ENCODE results near the gene FOXJ1. TPM values are rescaled to one million over a fixed set of nuclear protein-coding genes. Genes with fewer than 3 reads are reported as not detected.

Gene FOXJ1
- total RNA-seq, 2 experiments from 2014 or later, result 0.63 to 0.89 TPM

DNA sequence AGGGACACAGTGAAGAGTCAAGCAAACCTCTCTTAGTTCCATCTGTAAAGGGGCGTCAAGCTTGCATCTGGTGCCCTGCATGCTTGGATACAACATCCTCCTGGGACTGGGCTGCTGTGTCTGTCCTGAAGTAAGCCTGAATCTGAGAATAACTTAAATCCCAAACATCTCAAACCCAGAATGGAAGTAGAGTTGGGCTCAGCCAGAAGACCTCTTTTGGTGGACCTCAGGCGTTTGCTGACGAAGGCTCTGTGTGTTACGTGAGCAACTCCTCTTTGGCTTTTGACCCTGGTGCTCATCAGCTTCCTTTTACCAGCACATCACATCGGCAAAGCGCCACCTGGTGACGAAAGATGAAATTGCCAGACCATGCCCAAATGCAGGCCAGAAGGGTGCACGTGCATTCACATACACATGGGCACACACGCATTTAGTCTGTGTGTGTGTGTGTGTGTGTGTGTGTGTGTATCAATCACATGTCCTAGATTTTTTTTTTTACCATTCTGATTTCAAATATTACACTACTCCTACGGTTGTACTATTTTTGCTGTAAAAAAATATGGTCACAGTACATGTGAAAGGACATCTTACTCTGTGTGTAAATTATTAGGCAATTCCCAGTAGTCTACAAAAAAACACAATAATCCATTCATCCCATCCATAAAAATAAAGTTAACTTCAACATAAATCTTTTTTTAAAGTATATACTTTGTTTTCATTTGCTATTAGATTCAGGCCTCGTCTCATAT lies 41.1 kb upstream of the FOXJ1 start:
- Mint-ChIP-seq H3K27ac (peak overlapping the region; percentile 92), H3K9me3 (no peaks in the 10 kb centered on the region), H3K27me3 (no peaks in the 10 kb centered on the region), H3K4me1 (ENCODE audit: low read depth) (peaks cover 60% of the 10 kb centered on the region), H3K36me3 (ENCODE audit: low read depth) (peaks cover 21% of the 10 kb centered on the region), H3K4me3 (peak overlapping the region; percentile 75)
- ATAC-seq (ENCODE audit: poor library complexity), result peak; percentile 73
- no peaks in the 10 kb centered on the region for H3K27me3 ChIP-seq (ENCODE audit: control insufficient read depth in 1 of 2, insufficient read depth in 2 of 2, low read length in 2 of 2)
- H3K4me3 ChIP-seq (ENCODE audit: low read length), result no peak overlapping the region
- CTCF ChIA-PET, result interaction anchor here (0.6 to 5.2 kb wide), 34 partner anchors 8 to 590 kb away, joined by 3 to 68 read pairs (median 5); partner anchors contain the start of genes FOXJ1 and UBALD2
- H3K36me3 ChIP-seq (ENCODE audit: insufficient read depth, low read length), result no peaks in the 10 kb centered on the region
- peaks cover 72% of the 10 kb centered on the region for H3K4me1 ChIP-seq (ENCODE audit: insufficient read depth, low read length)
- intact Hi-C loops (cut with DNase I, micrococcal nuclease), result loop anchor here (1.0 to 2.0 kb wide), 4 partner anchors 41 to 97 kb away; partner anchors contain the start of gene FOXJ1 (in 2 of the 2)
- H3K27ac ChIP-seq (ENCODE audit: low read depth in 1 of 2, low read length in 2 of 2), result no peak overlapping the region
- POLR2A ChIA-PET, result interaction anchor here (0.9 to 10.1 kb wide), 16 partner anchors 9 to 402 kb away, joined by 3 to 152 read pairs (median 8); partner anchors contain the start of genes FOXJ1, RNF157 and UBALD2
- peak; percentile 89 to 97 (median 95) for DNase-seq
- H3K9me3 ChIP-seq (ENCODE audit: control insufficient read depth in 1 of 2, insufficient read depth in 1 of 2, low read length in 2 of 2), result no peaks in the 10 kb centered on the region
- TF ChIP-seq, protein P1, sequence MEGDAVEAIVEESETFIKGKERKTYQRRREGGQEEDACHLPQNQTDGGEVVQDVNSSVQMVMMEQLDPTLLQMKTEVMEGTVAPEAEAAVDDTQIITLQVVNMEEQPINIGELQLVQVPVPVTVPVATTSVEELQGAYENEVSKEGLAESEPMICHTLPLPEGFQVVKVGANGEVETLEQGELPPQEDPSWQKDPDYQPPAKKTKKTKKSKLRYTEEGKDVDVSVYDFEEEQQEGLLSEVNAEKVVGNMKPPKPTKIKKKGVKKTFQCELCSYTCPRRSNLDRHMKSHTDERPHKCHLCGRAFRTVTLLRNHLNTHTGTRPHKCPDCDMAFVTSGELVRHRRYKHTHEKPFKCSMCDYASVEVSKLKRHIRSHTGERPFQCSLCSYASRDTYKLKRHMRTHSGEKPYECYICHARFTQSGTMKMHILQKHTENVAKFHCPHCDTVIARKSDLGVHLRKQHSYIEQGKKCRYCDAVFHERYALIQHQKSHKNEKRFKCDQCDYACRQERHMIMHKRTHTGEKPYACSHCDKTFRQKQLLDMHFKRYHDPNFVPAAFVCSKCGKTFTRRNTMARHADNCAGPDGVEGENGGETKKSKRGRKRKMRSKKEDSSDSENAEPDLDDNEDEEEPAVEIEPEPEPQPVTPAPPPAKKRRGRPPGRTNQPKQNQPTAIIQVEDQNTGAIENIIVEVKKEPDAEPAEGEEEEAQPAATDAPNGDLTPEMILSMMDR (IDR thresholded peaks at IDR 0.05), result peak; percentile 86

DNA sequence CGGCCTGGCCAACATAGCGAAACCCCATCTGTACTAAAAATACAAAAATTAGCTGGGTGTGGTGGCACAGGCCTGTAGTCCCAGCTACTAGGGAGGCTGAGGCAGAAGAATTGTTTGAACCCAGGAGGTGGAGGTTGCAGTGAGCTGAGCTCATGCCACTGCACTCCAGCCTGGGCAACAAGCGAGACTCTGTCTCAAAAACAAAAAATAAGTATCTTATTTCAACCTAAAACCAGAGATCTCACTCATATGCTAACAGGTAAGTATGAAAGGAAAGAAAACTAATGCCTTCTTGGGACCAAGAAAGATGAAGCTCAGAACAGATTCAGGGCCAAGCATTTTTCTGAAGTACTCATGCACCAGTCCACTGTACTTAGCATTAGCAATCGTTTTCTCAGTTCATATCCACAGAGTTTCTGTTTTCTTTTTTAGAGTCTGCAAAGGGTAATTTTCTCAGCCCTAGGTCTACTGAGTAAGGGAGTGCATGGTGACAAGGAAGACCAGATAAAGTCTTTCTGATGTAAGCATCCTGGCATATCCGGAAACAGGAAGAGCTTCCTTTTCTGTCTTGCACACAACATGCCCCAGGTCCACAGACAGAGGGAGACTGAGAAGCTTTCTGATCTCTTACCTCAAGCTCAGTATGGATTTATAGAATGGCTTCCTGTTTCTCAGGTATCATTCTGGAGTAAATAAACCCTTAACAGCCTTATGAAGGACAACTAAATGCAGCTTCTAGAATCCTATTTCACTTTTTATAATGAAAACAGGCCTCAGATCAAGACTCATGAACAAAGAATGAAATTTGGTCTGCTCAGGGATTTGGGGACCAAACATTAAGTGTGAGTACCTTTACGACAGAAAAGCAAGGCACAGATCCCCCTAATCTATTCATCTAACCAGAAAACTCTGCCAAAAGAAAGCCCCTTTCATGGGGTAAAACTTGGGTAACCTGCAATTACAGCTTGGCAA lies 38.7 kb upstream of the FOXJ1 start:
- peak overlapping the region; percentile 64 for H3K4me3 Mint-ChIP-seq
- ATAC-seq (ENCODE audit: poor library complexity) (peak; percentile 81), DNase-seq (peak in 10 of 14 experiments; percentile 23 to 89 (median 49))
- peaks cover 17% of the 10 kb centered on the region for H3K36me3 Mint-ChIP-seq (ENCODE audit: low read depth)
- no peaks in the 10 kb centered on the region for H3K9me3 Mint-ChIP-seq
- peak overlapping the region; percentile 30 to 47 for H3K27ac ChIP-seq (ENCODE audit: low read depth in 1 of 2, low read length in 2 of 2)
- no peaks in the 10 kb centered on the region for H3K27me3 ChIP-seq (ENCODE audit: control insufficient read depth in 1 of 2, insufficient read depth in 2 of 2, low read length in 2 of 2)
- CTCF ChIA-PET, result interaction anchor here (0.6 to 5.2 kb wide), 21 partner anchors 8 to 1221 kb away, joined by 3 to 68 read pairs (median 5); partner anchors contain the start of genes FOXJ1 and UBALD2
- H3K9me3 ChIP-seq (ENCODE audit: control insufficient read depth in 1 of 2, insufficient read depth in 1 of 2, low read length in 2 of 2), result no peaks in the 10 kb centered on the region
- intact Hi-C loops (cut with DNase I, micrococcal nuclease), result loop anchor here in 1 of 2 experiments (1.0 kb wide), 1 partner anchor 13 kb away; no protein-coding TSS in a partner anchor
- peaks cover 69% of the 10 kb centered on the region for H3K4me1 Mint-ChIP-seq (ENCODE audit: low read depth)
- POLR2A ChIA-PET, result interaction anchor here (0.7 to 10.1 kb wide), 29 partner anchors 10 to 107 kb away, joined by 3 to 152 read pairs (median 6); partner anchors contain the start of genes EXOC7, FOXJ1, SRP68 and UBALD2
- peaks cover 64% of the 10 kb centered on the region for H3K4me1 ChIP-seq (ENCODE audit: insufficient read depth, low read length)
- no peak overlapping the region for H3K4me3 ChIP-seq (ENCODE audit: low read length)
- no peaks in the 10 kb centered on the region for H3K36me3 ChIP-seq (ENCODE audit: insufficient read depth, low read length)
- peak overlapping the region; percentile 92 for H3K27ac Mint-ChIP-seq
- no peaks in the 10 kb centered on the region for H3K27me3 Mint-ChIP-seq
- TF ChIP-seq, protein P1 (IDR thresholded peaks at IDR 0.05), result peak; percentile 33

DNA sequence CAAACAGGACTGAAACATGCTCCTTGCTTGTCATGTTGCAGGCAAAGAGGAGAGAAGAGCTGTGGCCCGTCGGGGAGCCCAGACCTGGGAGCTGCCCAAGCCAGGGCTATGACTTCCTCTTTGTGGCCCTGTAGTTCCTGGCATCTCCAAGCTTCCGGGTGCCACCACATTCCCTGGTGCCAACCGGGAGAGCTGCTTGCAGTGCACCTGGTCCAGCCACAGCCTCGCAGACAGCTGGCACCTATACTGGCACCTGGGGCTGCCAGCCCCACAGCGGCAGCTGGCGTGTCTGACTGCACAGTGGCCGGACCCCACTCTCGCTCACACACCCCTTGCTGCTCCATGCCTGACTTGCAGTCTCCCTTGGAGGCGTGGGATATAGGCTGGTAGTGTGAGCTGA lies 37.1 kb upstream of the FOXJ1 start:
- DNase-seq (no peak), ATAC-seq (ENCODE audit: poor library complexity) (no peak)
- Histone ChIP-seq H3K36me3 (ENCODE audit: insufficient read depth, low read length) (no peaks in the 10 kb centered on the region), H3K27ac (ENCODE audit: low read depth in 1 of 2, low read length in 2 of 2) (peak overlapping the region; percentile 30 to 44), H3K4me1 (ENCODE audit: insufficient read depth, low read length) (peaks cover 61% of the 10 kb centered on the region), H3K27me3 (ENCODE audit: control insufficient read depth in 1 of 2, insufficient read depth in 2 of 2, low read length in 2 of 2) (no peaks in the 10 kb centered on the region), H3K9me3 (ENCODE audit: control insufficient read depth in 1 of 2, insufficient read depth in 1 of 2, low read length in 2 of 2) (no peaks in the 10 kb centered on the region), H3K4me3 (ENCODE audit: low read length) (no peak overlapping the region)
- ChIA-PET CTCF (interaction anchor here (1.4 to 2.3 kb wide), 2 partner anchors 57 to 101 kb away, joined by 9 to 10 read pairs; no protein-coding TSS in a partner anchor), POLR2A (interaction anchor here (0.9 to 10.1 kb wide), 11 partner anchors 10 to 101 kb away, joined by 3 to 152 read pairs (median 23); partner anchors contain the start of gene UBALD2)
- Mint-ChIP-seq H3K27ac (peak overlapping the region; percentile 92), H3K9me3 (no peaks in the 10 kb centered on the region), H3K4me1 (ENCODE audit: low read depth) (peaks cover 69% of the 10 kb centered on the region), H3K36me3 (ENCODE audit: low read depth) (peaks cover 12% of the 10 kb centered on the region), H3K4me3 (no peak overlapping the region), H3K27me3 (no peaks in the 10 kb centered on the region)
- intact Hi-C loops (cut with DNase I, micrococcal nuclease), result no loop called here
- TF ChIP-seq, protein P1 (IDR thresholded peaks at IDR 0.05), result no peak
